ENCODE results near the gene NFKBIE. TPM values are rescaled to one million over a fixed set of nuclear protein-coding genes. Genes with fewer than 3 reads are reported as not detected.

The NFKBIE gene
- total and polyA plus RNA-seq, 2 experiments from 2014 or later, result 14.0 to 16.7 TPM

GRCh38 chr6:44223319-44224028, 41.9 kb downstream of the NFKBIE start, which contains the start of gene SLC29A1:
SLC29A1 (plus strand) TSS chr6:44223595; CDS start chr6:44227314, 3,719 bp downstream.
- Histone ChIP-seq H2AFZ (peak within 1 kb of the TSS; percentile 66), H3K4me2 (peak within 1 kb of the TSS; percentile 100), H3K27ac (no peak within 1 kb of the TSS), H3K27me3 (no peaks in the 10 kb centered on the region), H3K4me3 (peak within 1 kb of the TSS; percentile 82), H3K9me2 (replicated peaks; ENCODE audit: insufficient read depth) (no peaks in the 10 kb centered on the region), H3K9me3 (ENCODE audit: low read depth) (no peaks in the 10 kb centered on the region), H3K4me1 (ENCODE audit: insufficient read depth) (peaks cover 55% of the 10 kb centered on the region), H3K36me3 (replicated peaks; ENCODE audit: insufficient read depth, low read depth) (no peaks in the 10 kb centered on the region), H3K79me2 (peaks cover 8% of the 10 kb centered on the region), H4K20me1 (ENCODE audit: insufficient read depth, poor library complexity, severe bottlenecking) (no peaks in the 10 kb centered on the region)
- WGBS (ENCODE audit: low lambda C conversion rate, missing lambda C conversion rate), result under 1% methylated on average over 35 of the region's 73 CpGs
- DNase-seq (ENCODE audit: low spot score), result peak; percentile 83
- no peak for TF ChIP-seq EZH2 (IDR thresholded peaks at IDR 0.05; ENCODE audit: borderline replicate concordance)
- no peak for TF ChIP-seq EZH2phosphoT487 (IDR thresholded peaks at IDR 0.05; ENCODE audit: low read depth, severe bottlenecking, unreplicated experiment)
- peak; percentile 12 for TF ChIP-seq CTCF (IDR thresholded peaks at IDR 0.05; ENCODE audit: poor library complexity)

- peak overlapping the region; percentile 100 for H3K4me2 ChIP-seq
- H3K36me3 ChIP-seq (replicated peaks; ENCODE audit: insufficient read depth, low read depth), result no peaks in the 10 kb centered on the region
- DNase-seq (ENCODE audit: low spot score), result no peak
- no peaks in the 10 kb centered on the region for H4K20me1 ChIP-seq (ENCODE audit: insufficient read depth, poor library complexity, severe bottlenecking)
- H3K79me2 ChIP-seq, result peaks cover 8% of the 10 kb centered on the region
- H3K9me2 ChIP-seq (replicated peaks; ENCODE audit: insufficient read depth), result no peaks in the 10 kb centered on the region
- peaks cover 60% of the 10 kb centered on the region for H3K4me1 ChIP-seq (ENCODE audit: insufficient read depth)
- H2AFZ ChIP-seq, result no peak overlapping the region
- H3K9me3 ChIP-seq (ENCODE audit: low read depth), result no peaks in the 10 kb centered on the region
- 26% methylated on average over 22 of the region's 26 CpGs for WGBS (ENCODE audit: low lambda C conversion rate, missing lambda C conversion rate)
- no peak overlapping the region for H3K27ac ChIP-seq
- no peaks in the 10 kb centered on the region for H3K27me3 ChIP-seq
- TF ChIP-seq CTCF (IDR thresholded peaks at IDR 0.05; ENCODE audit: poor library complexity) (no peak), EZH2phosphoT487 (IDR thresholded peaks at IDR 0.05; ENCODE audit: low read depth, severe bottlenecking, unreplicated experiment) (no peak), EZH2 (IDR thresholded peaks at IDR 0.05; ENCODE audit: borderline replicate concordance) (no peak)
- peak overlapping the region; percentile 82 for H3K4me3 ChIP-seq
Measured at GRCh38 chr6:44222486-44223318, 42.6 kb downstream of the NFKBIE start.

GRCh38 chr6:44221961-44222335, 43.4 kb downstream of the NFKBIE start:
- no peak overlapping the region for H3K27ac ChIP-seq
- WGBS (ENCODE audit: low lambda C conversion rate, missing lambda C conversion rate), result 93% methylated on average over 1 of the region's 2 CpGs
- no peak for DNase-seq (ENCODE audit: low spot score)
- peaks cover 56% of the 10 kb centered on the region for H3K4me1 ChIP-seq (ENCODE audit: insufficient read depth)
- no peaks in the 10 kb centered on the region for H3K36me3 ChIP-seq (replicated peaks; ENCODE audit: insufficient read depth, low read depth)
- TF ChIP-seq EZH2phosphoT487 (IDR thresholded peaks at IDR 0.05; ENCODE audit: low read depth, severe bottlenecking, unreplicated experiment), result no peak
- TF ChIP-seq CTCF (IDR thresholded peaks at IDR 0.05; ENCODE audit: poor library complexity), result no peak
- no peak for TF ChIP-seq EZH2 (IDR thresholded peaks at IDR 0.05; ENCODE audit: borderline replicate concordance)
- no peaks in the 10 kb centered on the region for H3K9me2 ChIP-seq (replicated peaks; ENCODE audit: insufficient read depth)
- no peaks in the 10 kb centered on the region for H3K9me3 ChIP-seq (ENCODE audit: low read depth)
- no peaks in the 10 kb centered on the region for H4K20me1 ChIP-seq (ENCODE audit: insufficient read depth, poor library complexity, severe bottlenecking)
- no peak overlapping the region for H3K4me3 ChIP-seq
- H3K79me2 ChIP-seq, result peaks cover 8% of the 10 kb centered on the region
- no peaks in the 10 kb centered on the region for H3K27me3 ChIP-seq
- H2AFZ ChIP-seq, result no peak overlapping the region
- H3K4me2 ChIP-seq, result peak overlapping the region; percentile 16

All from hepatocyte (in vitro differentiated cells).